GM15510 (cell line): Measurements from ENCODE around the gene CD99.

Source experiments
- POLR2A ChIP-seq: IDR thresholded peaks from 3 replicates; pipeline ENCODE4 v1.6.1; 2011; ENCODE audit warnings: borderline replicate concordance; ENCODE audit not compliant: insufficient read length; ENCODE audit errors: extremely low read depth

Gene CD99

DNA sequence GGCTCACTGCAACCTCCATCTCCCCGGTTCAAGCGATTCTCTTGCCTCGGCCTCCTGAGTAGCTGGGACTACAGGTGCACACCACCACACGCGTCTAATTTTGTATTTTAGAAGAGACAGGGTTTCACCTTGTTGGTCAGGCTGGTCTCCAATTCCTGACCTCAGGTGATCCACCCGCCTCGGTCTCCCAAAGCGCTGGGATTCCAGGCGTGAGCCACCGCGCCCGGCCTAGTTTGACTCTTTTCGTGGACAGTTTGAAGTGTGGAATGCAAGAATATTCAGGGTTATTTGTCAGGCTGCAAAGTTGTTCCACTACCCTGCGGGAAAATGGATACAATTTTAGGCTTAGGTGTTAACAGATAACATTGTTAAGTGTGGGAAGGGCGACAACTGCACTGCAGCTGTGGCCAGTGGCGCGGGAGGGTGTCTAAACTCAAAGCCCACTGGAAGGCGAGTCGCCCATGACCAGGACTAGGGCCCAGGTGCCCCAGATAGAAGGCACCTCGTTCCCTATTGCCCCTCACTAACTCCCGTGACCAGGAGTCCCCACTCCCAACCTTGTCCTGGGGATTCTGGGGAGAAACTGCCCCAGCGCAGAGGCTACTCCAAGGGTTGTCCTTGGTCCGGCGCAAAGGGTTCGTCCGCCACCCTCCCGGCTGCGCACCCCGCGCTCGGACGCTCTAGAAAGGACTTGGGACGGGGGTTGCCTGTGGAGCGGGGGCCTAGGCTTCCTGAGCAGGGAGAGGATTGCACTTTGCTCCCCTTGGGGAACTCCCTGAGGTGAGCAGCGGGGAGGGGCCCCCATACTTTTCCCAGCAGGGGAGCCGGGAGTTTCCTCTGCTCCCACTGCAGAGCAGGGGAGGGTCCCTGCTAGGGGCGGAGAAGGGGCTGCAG, 1.1 kb upstream of the CD99 start:
- TF ChIP-seq POLR2A, result no peak

DNA sequence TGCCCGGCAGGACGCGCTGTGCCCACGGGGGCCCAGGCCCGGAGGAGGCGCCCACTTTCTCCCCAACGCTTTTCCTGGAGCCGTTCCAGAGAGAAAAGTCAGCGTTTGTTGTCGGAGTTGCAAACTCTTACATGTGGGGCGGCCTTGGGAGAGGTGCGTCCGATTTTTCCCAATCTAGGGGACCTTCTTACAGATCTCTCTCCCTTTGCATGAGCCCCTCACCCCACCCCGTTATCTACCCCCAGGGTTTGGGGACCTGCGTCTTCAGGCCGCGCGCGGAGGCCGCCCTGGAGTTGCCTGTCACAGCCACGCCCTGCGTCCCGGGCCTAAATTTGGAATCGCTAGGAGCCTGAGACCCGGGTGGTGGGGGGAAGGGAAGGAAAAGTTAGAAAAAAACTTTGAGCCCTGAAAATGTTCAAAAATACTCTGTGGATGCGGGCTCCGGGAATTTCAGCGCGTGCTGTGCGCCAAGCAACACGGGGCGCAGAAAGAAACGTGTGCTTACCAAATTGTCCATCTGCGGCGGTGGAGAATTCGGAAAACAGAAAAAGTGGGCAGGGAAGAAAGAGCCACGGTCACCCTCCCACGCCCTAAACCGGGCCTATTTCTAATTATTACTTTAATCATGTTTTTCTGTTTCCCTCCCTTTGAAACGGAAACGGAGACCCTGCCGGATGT, 587 bp downstream of the CD99 start:
- no peak for TF ChIP-seq POLR2A

DNA sequence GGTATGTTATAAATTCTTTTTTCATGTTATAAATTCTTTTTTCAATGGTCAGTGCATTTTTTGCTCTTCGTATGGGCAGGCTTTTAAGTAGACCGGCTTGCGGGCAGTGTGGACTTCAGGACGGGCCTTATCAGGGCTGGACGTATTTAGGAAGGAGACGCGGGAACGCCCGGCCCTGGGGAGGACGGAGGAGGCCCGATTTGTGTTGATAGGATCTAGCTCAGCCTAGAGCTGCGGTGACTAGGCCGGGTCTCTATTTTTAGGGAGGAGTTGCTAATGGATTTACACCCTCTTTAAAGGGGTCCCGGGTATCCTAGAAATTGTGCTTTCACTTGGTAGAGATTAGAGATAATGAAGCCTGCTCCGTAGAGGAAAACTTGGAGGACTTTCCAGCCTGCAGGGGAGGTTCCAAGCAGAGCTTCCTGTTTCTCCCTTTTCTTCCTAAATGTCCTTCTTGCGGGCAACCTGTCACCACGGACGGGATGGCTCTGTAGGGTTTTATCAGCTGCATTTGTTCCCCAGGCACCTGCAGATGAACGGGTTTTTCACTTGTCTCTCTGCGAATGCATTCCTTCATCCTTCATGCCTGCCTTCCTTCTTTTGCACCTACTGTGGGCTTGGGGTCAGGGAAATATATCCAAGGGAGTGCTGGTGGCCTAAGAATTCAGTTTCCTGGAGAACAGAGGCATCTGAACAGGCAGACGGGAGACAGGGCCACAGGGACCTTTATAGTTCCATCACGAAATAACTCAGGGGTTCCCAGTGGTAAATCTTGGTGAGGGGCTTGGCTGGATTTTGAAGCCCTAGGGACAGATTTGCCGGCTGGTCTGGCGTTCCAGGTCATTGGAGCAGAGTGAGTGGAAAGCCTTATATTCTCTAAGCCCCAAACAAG, 1.4 kb downstream of the CD99 start:
- no peak for TF ChIP-seq POLR2A

DNA sequence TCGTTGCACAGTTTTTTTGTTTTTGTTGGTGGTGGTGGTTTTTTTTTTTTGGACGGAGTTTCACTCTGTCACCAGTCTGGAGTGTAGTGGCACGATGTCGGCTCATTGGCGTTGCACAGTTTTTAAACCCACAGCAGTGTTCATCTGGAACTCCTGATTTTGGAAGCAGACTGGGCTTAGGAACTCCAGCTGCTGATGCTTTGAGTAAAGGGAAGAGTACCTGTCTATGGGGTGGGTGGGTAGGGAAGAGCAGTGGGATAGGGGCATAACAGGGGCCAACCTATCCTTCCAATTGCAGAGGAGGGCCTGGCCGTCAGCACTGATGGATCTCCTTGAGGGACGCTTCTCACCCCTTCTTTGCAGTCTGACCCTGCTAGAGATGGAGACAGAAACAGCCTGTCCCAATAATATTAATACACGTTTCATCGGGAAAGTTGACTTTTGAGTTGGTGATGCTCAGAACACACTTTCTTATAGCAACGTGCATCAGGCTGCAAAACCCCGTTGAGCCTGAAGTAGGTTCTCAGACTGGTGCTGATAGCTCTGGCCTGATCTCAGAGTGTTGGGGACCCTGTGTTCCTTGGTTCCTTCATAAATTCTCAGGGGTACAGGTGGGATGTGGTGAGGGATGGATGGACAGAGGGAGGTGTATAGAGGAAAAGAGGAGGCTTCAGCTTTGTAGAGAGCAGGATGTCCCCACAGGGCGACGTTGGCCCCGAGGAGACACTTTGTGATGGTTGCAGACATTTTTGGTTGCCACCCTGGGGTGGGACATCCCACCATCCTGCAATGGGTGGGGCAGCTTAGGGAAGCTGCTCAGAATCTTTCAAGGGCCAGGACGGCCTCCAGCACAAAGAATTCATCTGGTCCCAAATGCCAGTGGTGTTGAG, 2.3 kb downstream of the CD99 start:
- TF ChIP-seq POLR2A, result no peak

DNA sequence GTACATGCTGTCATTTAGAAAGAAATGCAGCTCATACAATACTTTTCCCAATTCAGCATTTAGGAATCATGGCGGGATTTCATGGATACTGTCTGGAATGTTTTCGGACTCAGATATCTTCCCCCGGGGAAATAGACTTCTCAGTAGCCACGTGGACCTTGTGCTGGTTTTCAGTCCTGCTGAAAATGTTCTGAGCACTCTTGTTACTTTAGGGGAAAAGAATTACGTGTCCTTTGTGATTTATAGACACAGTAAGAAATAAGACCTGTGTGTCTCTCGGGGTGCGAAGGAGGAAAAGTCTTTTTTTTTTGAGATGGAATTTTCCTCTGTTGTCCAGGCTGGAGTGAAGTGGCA, 3.8 kb downstream of the CD99 start:
- no peak for TF ChIP-seq POLR2A

DNA sequence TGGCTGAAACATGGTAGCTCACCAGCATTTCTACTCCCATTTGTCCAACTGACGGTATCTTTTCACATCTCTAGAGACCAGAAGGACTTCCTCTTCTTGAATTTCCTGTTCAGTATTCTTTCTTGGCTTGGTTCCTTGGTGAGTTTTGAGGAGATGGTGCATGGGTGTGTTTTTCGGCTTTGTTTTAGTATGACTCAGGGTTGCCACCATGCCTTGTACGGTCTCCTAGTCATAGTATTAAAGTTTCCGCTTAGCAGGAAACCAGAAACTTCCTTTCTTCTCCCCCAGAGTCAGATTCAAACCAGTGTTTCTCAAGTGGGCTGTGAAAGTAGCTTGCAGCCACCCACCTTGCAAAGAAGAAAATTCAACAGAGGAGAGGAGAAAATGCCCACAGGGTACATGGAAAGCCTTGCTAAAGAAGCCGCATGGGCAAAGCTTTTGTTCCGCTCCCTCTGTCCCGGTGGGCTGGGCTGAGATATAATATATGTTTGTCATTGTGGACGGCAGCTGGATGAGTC, 5.7 kb downstream of the CD99 start:
- no peak for TF ChIP-seq POLR2A

DNA sequence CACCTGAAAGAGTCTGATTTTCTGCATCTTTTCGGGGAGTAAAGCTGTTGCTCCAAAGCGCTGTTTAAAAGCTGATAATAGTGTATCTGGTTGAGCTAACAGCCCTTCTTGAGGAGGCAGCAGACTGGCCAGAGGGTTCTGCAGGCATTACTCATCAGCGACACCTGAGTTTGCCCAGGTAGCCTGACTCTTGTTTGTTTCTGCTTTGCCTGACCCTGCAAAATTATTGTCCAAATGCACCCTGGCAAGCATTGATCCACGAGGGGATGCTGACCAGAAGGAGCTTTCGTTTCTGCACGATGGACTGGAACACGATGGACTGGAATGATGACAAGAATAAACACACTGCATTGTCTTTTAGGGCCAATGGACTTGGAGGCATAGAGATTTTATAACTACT, 6.2 kb downstream of the CD99 start:
- no peak for TF ChIP-seq POLR2A

DNA sequence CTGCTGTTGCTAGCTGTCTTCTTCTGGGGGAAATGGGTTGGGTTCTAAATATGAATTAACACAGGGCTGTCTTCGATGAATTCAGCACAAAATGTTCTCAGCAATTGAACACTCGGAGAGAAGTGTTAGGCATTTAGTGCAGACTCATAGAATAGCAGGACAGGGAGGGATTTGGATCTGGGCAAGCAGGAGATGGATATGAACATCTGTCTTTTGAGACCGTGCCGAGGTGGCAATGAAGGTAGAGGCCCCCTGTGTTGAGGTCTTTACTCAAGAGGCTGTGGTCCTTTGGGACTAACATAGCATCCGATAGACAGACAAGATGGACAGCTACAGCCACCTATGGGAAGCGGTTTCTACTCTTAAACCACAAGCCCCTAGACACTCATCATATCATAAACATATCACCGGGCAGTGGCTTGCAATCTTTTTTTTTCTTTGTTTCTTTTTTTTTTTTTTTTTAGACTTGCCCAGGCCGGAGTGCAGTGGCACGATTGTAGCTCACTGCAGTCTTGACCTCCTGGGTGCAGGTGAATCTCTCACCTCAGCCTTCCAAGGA, 6.7 kb downstream of the CD99 start:
- TF ChIP-seq POLR2A, result no peak

DNA sequence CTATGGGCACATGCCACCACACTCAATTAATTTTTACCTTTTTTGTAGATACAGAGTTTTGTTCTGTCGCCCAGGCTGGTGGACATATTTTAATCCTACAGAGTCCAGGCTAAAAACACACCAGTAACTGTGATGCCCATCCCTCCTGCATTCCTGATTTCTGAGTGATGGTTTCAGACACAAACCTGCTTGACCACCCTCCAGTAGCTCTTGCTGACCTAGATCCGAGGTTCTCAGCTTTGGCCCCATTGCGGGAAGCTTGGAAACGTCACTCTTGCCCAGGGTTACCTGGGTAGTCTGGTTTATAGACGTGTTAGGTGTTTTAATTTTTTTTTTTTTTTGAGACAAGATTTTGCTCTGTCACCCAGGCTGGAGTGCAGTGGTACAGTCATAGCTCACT, 7.5 kb downstream of the CD99 start:
- no peak for TF ChIP-seq POLR2A

DNA sequence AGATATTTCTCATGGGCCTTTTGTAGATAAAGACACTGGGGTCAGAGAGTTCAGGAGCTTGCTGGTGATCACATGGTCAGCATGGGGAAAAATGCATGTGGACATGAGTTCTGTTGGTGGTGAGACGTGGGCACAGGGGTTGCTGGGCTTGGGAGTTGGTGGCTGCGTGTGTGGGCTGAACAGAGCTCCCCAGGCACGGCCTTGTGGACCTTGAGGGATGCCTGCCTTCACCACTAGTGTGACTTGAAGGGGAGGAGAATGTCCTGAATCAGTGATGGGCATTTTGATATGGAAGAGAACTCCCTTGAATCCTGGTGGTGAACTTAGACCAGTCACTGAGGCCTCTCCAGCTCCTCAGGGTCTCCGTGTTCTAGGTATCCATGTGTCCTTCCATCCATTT, 8.9 kb downstream of the CD99 start:
- no peak for TF ChIP-seq POLR2A

DNA sequence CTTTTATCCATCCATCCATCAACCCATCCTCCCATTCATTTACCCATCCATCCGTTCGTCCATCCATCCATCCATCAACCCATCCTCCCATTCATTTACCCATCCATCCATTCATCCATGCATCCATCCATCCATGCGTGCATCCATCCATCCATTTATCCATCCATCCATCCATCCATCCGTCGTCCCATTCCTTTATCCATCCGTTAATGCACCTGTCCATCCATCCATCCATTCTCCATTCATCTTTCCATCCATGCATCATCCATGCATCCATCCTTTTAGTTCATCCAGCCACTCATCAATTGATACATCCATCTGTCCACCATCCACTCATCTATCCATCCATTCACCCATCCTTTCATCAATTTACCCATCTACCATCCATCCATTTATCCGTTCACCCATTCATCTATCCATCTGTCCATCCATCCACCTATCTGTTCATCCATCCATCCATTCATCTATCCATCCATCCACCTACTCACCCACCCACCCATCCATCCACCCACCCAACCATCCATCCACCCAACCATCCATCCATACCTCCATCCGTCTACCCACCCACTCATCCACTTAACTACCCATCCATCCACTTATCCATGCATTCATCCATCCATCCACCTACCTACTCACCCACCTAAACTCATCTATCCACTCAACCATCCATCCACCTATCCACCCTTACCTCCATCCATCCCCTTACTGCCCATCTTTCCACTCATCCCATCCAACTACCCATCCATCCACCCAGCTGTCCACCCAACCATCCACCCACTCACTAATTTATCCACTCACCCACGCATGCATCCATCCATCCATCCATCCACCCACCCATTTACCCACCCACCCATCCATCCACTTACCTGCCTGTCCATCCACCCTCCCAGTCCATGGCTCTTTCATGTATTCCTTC, 9.6 kb downstream of the CD99 start:
- TF ChIP-seq POLR2A, result no peak

DNA sequence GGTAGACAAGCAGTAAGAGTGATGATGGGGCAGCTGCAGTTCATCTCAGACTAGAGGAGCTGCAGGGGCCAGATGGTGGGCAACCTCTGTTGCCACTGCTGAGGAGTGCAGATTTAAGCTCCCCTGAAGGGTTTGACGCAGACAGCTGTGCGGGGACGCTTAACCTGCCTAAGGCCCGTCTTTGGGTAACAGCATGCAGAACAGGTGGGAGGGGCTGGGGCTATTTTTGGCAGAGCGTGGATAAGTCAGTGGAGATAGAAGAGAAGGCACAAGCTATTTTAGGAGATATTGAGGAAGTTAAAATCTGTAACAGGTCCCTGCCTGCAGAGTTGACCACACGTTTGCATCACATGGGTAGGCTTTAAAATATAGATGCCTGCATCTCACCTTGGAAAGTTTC, 10.5 kb downstream of the CD99 start:
- TF ChIP-seq POLR2A, result no peak

DNA sequence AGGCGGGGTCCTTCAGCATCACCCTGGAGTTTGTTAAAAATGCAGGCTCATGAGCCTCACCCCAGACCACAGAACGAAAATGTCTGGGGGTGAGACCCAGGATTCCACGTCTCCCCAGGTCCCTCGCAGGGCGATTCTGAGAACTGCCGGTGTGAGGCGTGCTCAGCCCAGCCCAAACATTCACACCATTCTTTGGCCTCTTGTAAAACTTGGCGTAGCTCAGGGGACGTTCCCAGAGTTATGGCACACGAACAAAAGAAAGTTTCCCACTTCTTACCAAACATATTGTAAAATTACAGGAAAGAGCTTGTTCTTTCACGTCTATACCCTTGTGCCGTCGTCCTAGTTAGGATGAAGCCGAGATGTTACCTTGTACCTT, 12.9 kb downstream of the CD99 start:
- TF ChIP-seq POLR2A, result no peak

DNA sequence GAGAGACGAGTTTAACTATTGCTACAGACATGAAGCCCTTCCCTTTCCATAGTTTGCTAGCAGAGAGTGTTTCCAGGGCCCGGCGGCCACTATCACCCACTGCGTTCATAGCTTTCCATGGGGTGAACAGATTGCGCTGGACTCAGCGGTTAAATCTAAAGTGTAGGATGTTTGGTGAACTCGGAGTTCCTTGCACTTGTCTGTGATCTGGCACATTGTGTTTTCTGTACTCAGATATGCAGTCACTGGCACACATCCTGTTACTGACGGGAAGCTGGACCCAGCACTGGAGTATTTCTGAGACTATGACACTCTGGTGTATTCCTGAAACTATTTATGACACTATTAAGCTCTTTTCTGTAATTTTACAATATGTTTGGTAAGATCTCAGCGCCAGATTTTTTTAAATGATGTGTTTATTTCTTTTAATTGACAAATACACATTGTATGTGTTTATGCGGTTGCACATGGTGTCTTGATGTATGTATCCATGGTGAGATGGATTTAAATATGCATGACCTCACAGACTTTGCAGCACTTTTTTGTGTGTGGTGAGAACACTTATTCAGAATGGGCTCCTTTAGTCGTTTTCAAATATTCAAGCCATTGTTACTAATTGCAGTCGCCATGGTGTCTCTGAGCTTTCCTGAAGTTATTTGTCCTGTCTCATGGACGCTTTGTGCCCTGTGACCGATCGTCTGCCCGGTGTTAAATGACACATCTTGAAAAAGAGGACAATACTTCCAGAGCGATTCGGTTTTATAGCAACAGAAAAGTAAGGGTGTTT, 14.1 kb downstream of the CD99 start:
- no peak for TF ChIP-seq POLR2A
